GM12892 (cell line): ENCODE measurements around the gene ZNF277.

Experiments
- POLR2A ChIP-seq: IDR thresholded peaks from 2 replicates; pipeline ENCODE4 v1.6.1; 2011; ENCODE audit warnings: low read depth, low read length, control low read depth
- POLR2AphosphoS5 ChIP-seq: IDR thresholded peaks from 2 replicates; pipeline ENCODE4 v1.6.1; 2011; ENCODE audit warnings: low read depth, low read length, control low read depth
- TAF1 ChIP-seq: IDR thresholded peaks from 2 replicates; pipeline ENCODE4 v1.6.1; 2011; ENCODE audit warnings: low read depth, mild to moderate bottlenecking, control low read depth, low read length, borderline replicate concordance

DNA sequence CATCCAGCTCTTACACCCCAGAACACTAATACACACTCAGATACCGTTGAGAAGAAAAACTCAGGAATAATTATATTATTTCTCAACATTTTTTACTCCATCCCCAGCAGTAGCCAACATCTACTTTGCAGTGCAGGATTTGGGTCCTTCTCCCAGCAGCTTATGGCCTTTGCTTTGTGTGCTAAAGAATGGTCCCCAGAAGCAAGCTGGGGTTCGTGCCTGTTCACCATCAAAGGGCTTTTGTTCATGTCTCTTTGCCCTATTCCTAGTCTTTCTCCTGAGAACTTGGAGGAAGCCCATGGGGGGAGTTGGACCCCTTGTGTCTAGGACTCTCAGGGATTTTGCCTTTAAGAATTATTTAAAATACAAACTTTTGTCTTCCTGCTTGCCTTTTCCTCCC is 100.4 kb downstream of the ZNF277 start:
- TF ChIP-seq POLR2A (no peak), POLR2AphosphoS5 (no peak), TAF1 (no peak)
